Measurements from ENCODE around the gene SGO2. TPM values are rescaled to one million over a fixed set of nuclear protein-coding genes. Genes with fewer than 3 reads are reported as not detected.

The SGO2 gene
- total RNA-seq, 2 donors from 2014 or later: 7.6 to 19.5 TPM

DNA sequence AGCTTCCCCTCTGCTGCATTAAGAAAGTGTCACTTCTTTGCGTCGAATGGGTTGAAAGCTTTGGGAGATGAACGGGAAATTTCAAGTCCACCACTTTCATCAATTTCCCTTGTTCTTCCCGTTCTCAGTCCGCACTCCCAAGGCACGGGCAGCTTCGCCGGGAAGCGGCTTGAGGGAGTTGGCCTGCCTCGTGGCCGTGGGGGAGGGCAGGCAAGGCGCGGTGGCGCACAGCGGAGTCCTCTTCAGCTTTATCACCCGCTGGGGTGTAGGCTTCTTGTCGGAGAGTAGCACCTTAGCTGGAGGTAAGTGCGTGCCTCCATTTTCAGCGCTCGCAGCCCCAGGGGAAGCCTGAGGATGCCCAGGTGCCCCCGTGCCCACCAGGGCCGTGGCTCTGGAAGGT lies 36.0 kb upstream of the SGO2 start:
- no peaks in the 10 kb centered on the region for H3K27me3 ChIP-seq
- DNase-seq: no peak
- intact Hi-C loops (cut with DNase I): no loop called here
- H3K4me1 ChIP-seq: no peaks in the 10 kb centered on the region
- no peaks in the 10 kb centered on the region for H3K36me3 ChIP-seq
- H3K4me3 ChIP-seq: no peak overlapping the region
- no peak for TF ChIP-seq CTCF (IDR thresholded peaks at IDR 0.05)
- H3K9me3 ChIP-seq: no peaks in the 10 kb centered on the region
- H3K27ac ChIP-seq: no peak overlapping the region
- no peak overlapping the region for H3K9ac ChIP-seq (ENCODE audit: low read depth in 2 of 2, low read length in 2 of 2)

DNA sequence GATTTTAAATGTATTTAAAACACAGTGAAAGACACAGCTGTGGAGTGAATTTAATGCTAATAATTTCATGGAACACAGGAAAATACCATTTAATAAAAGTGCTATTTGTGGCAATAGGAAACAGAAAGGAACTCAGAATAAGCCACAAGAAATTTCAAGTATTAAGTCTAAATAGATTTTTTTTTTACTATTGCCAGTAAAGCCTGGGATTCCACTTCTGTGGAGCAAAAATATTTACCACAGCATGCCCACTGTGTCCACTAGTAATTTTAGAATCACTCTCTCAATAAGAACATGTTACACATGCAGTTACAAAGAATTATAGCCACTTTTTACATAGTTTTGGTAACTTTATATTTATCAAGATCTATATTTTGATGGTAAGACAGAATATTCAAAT lies 33.4 kb upstream of the SGO2 start:
- H3K36me3 ChIP-seq: no peaks in the 10 kb centered on the region
- H3K9me3 ChIP-seq: no peaks in the 10 kb centered on the region
- DNase-seq: no peak
- TF ChIP-seq CTCF (IDR thresholded peaks at IDR 0.05): no peak
- H3K9ac ChIP-seq (ENCODE audit: low read depth in 2 of 2, low read length in 2 of 2): no peak overlapping the region
- H3K27me3 ChIP-seq: no peaks in the 10 kb centered on the region
- no peak overlapping the region for H3K4me3 ChIP-seq
- intact Hi-C loops (cut with DNase I): no loop called here
- H3K4me1 ChIP-seq: no peaks in the 10 kb centered on the region
- H3K27ac ChIP-seq: no peak overlapping the region

- no peaks in the 10 kb centered on the region for H3K27me3 ChIP-seq
- no peak overlapping the region for H3K4me3 ChIP-seq
- no peaks in the 10 kb centered on the region for H3K4me1 ChIP-seq
- H3K27ac ChIP-seq: no peak overlapping the region
- no peaks in the 10 kb centered on the region for H3K36me3 ChIP-seq
- no peak overlapping the region for H3K9ac ChIP-seq (ENCODE audit: low read depth in 2 of 2, low read length in 2 of 2)
- H3K9me3 ChIP-seq: no peaks in the 10 kb centered on the region
- intact Hi-C loops (cut with DNase I): no loop called here
- no peak for DNase-seq
- TF ChIP-seq CTCF (IDR thresholded peaks at IDR 0.05): no peak
Observed at GRCh38 chr2:200494048-200494447, 32.0 kb upstream of the SGO2 start.

- no peak overlapping the region for H3K27ac ChIP-seq
Observed at GRCh38 chr2:200496696-200497095, 29.3 kb upstream of the SGO2 start.

DNA sequence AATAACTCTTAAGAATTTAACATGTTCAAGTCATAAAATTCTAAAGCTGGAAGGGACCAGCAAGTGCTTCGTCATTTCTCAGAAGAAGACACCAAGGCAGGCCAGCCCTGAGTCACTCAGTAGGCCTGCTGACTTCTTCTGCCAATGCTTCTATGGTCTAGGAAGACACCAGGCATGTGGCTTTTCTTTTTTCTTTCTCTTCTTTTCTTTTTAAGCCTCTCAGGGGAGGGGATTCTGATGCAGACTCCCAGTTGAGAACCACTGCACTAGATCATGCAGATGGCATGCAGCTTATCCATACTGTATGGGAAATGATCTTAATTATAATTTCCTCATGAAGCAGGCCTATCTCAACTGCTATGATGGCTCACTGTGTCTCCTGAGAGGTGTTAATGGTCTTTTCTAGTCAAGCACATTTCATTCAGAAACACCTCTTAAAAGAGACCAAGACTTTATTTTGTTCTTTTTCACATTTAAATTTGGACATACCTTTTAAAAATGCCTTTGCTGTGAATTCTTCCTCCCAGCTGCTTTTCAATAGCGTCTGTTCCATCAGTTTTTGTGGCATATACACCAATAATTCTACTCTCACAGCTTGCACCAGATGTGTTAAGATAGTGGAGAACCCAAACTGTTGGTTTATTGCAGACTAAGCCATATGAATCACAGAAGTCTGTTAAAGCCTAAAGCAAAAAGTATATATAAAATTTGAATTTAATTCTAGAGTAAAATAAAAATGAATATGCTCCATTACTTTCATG lies 27.4 kb upstream of the SGO2 start:
- H3K36me3 ChIP-seq: no peaks in the 10 kb centered on the region

More at GRCh38 chr2:200496696-200497095, 29.3 kb upstream of the SGO2 start:
- TF ChIP-seq CTCF (IDR thresholded peaks at IDR 0.05): no peak
- Histone ChIP-seq H3K27me3 (no peaks in the 10 kb centered on the region), H3K9ac (ENCODE audit: low read depth in 2 of 2, low read length in 2 of 2) (no peak overlapping the region), H3K4me1 (no peaks in the 10 kb centered on the region), H3K9me3 (no peaks in the 10 kb centered on the region), H3K4me3 (no peak overlapping the region), H3K36me3 (no peaks in the 10 kb centered on the region)
- intact Hi-C loops (cut with DNase I): no loop called here
- no peak for DNase-seq

More for the DNA sequence above, 27.4 kb upstream of the SGO2 start:
- no peak for TF ChIP-seq CTCF (IDR thresholded peaks at IDR 0.05)
- no peak for DNase-seq
- H3K9ac ChIP-seq (ENCODE audit: low read depth in 2 of 2, low read length in 2 of 2): no peak overlapping the region
- H3K4me1 ChIP-seq: no peaks in the 10 kb centered on the region
- H3K27me3 ChIP-seq: no peaks in the 10 kb centered on the region
- no peaks in the 10 kb centered on the region for H3K9me3 ChIP-seq
- intact Hi-C loops (cut with DNase I): no loop called here
- H3K4me3 ChIP-seq: no peak overlapping the region
- no peak overlapping the region for H3K27ac ChIP-seq
